GM18507 (cell line): ENCODE data around the gene UBE2O.
"Not testable (repeated sequence)": the region's sequence is repeated elsewhere in the genome, so short reads cannot be mapped to it uniquely, and the experiment has no call there.

Source experiments
- DNase-seq: peaks from one replicate; pipeline ENCODE4 v3.0.0; 2011; ENCODE audit warnings: low read depth; ENCODE audit not compliant: insufficient read length; ENCODE audit errors: extremely low spot score
- FAIRE-seq: peaks from 2 replicates; lab custom pipeline; 2011; peaks lifted over from hg19 to GRCh38; lab: Jason Lieb, UNC

Gene UBE2O

DNA sequence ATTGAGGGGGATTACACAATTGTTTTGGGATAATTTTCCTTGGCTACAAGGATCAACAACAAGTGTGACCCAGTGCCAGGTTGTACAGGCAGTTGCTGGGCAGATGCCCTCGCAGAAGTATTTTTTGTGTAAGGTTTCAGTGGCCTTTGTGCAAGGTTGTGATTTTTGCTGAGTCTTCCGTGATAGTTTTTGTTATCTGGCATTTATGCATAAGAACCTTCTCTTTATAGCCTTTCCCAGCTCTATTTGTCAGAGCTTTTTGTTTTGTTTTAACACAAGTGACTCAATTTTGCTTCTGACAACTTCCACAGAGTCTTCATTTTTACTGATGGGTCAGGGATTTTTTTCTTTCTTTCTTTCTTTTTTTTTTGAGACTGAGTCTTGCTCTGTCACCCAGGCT is 92.5 kb downstream of the UBE2O start:
- no peak for FAIRE-seq
- DNase-seq = no peak

- not testable (repeated sequence) for FAIRE-seq, DNase-seq
Observed at GRCh38 chr17:76359776-76360175, 93.2 kb downstream of the UBE2O start.

GRCh38 chr17:76359375-76359774 is 93.6 kb downstream of the UBE2O start:
- no peak for DNase-seq
- FAIRE-seq = no peak

DNA sequence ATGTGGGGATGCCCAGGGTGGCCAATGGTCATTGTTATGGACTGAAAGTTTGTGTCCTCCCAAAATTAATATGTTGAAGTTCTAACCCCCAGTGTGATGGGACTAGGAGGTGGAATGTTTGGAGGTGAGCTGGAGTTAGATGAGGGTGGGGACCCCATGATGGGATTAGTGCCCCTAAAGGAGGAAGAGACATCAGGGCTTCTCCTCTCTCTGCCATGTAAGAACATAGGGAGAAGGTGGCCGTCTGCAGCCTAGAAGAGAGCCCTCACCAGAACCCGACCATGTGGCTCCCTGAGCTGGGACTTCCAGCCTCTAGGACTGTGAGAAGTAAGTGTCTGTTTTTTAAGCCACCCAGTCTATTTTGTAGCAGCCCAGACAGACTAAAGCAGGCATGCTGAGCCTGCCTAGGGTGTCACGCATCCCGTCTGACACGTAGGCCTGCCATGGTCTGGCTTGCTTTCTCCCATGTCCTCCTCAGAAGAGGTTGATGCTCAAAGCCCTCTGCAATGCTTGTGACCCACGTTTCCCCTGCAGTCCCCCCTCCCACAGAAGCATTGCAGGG is 95.3 kb downstream of the UBE2O start:
- FAIRE-seq (no peak), DNase-seq (no peak)

DNA sequence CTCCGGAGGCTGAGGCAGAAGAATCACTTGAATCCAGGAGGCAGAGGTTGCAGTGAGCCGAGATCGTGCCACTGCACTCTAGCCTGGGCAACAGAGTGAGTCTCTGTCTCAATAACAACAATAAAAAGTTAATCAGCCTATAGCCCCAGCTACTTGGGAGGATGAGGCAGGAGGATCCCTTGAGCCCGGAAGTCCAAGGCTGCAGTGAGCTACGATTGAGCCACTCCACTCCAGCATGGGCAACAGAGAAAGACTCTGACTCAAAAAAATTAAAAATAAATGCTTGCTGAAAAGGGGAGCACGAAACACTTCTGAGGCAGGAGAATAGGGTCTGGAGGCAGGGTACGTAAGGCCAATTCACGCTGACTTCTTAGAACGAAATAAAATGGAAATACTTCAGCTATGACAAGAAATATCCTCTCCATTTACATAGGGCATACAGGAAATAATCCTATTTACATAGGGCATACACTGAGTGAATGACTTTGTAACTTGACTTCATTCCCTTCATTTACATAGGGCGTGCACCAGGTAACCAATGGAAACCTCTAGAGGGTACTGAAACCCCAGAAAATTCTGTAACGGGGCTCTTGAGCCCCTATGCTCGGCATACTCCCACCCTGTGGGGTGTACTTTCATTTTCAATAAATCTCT is 96.0 kb downstream of the UBE2O start:
- FAIRE-seq (no peak), DNase-seq (no peak)

DNA sequence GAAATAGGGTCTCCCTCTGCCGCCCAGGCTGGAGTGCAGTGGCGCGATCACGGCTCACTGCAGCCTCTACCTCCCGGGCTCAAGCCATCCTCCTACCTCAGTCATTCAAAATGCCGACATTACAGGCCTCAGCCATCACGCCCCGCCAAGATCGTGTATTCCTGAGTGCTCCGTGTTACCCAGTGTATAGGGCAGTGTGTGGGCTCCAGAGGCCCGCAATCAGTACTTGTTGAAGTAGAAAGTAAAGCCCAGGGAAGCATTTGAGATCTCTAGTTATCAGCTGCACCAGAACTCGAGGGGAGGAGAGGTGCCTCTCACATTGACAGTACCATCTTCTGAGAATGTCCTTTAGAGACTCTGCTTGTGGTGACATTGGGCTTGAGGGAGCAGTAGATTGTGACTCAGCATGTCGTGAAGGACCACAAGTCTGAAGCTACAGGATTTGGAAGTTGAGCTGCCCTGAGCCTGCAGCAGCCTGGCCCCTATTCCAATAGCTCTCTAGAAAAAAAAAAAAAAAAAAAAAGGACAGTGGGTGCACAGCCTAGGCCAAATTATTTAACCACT is 98.1 kb downstream of the UBE2O start:
- no peak for DNase-seq

DNA sequence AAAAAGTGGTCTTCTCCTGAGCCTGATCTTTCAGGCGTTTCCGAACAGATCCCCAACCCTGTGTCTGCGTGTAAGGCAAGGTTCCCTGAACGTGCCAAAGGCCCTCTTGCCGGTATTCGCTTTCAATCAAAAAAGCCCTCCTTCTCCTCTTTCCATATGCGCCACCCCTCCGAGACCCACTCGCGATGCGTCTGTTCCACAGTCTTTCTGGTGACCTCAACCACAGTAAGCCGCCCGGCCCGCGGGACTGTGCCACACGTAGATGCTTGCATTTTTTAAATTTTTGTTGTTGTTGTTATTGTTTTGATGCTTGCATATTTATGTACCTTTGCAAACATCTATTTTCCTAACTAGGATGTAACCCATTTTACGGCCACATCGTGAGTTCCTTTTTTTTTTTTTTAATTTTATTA is 98.6 kb downstream of the UBE2O start:
- DNase-seq = no peak
- FAIRE-seq = no peak

More for the DNA sequence above, 98.1 kb downstream of the UBE2O start:
- FAIRE-seq = no peak

DNA sequence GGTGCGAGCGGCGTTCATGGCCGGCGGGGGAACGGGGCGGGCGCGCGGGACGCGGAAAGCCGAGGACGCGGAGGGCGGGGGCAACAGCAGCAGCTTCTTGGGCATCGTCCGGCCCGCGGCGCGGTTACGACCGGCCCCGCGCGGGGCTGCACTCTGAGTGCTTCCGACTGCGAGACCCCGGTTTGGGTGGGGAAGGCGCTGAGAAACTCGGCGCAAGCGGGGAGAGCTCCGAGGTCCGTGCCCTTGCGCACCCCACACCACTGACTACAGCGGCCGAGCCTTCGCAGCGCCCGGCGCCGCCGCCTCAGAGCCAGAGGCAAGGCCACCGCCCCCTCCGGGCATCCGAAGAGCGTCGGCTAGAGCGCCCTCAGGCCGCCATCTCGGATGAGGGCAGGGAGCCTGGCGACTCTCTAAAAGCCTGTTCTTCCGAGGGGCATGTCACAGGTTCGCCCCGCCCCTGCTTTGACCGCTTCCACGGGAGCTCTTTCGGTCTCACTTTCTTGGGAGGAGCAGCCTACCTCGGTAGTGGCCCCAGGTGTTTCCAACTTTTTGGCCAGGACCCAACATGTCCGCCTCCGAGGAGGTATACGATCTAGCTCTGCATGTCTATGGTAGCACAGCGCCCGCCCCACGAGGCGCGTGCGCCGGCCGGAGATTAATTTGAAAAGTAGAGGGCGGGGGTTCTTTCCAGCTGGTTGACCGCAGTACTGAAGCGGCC is 99.2 kb downstream of the UBE2O start, which contains the start of gene PRPSAP1:
PRPSAP1 (minus strand) TSS at position 318 of the 718 bp plus-strand sequence; CDS start at position 105, 213 bp downstream.
- DNase-seq = peak; percentile 84
- FAIRE-seq = peak; percentile 92

DNA sequence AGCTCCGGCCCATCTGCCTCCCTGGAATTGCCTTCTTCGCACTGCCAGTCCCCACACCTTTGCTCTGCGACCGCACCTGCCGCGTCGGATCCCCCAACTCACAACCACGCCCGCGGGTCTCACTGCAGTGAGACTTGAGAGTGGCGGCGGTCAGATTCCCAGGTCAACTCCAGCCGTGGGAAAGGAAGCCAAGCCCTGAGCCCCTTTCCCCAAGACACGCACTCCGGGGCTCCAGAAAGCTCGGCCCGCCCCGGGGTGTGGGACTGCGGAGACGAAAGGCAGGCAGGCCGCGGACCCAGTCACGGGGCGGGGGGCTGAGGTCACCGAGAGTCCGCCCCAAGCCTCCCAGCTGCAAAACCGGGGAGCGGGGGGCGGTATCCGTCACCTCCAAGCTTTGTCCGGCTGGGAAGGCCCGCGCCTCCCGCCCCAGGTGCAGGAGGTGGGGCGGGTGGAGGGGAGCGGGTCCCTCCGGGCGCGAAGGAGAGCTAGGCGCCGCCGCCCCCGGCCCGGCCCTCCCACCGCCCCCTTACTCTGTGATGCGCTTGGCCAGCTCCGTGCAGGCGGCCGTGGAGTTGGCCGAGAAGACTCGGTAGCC is 99.9 kb downstream of the UBE2O start:
- DNase-seq (peak; percentile 20), FAIRE-seq (no peak)

- DNase-seq = no peak
- FAIRE-seq = no peak
Observed at GRCh38 chr17:76351526-76352071, 101.4 kb downstream of the UBE2O start.

DNA sequence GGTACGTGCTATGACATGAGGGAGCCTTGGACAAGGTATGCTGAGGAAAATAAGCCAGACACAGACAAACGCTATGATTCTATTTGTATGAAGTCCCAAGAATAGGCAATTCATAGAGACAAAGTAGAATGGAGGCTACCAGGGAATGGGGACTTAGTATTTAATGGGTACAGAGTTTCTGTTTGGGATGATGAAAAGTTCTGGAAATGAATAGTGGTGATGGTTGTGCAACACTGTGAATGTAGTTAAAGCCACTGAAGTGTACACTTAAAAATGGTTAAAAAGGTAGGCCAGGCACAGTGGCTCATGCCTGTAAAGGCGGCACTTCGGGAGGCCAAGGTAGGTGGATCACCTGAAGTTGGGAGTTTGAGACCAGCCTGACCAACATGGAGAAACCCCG is 102.5 kb downstream of the UBE2O start:
- DNase-seq = no peak
- FAIRE-seq = no peak

GRCh38 chr17:76346936-76347335 is 106.0 kb downstream of the UBE2O start:
- FAIRE-seq, DNase-seq: not testable (repeated sequence)

DNA sequence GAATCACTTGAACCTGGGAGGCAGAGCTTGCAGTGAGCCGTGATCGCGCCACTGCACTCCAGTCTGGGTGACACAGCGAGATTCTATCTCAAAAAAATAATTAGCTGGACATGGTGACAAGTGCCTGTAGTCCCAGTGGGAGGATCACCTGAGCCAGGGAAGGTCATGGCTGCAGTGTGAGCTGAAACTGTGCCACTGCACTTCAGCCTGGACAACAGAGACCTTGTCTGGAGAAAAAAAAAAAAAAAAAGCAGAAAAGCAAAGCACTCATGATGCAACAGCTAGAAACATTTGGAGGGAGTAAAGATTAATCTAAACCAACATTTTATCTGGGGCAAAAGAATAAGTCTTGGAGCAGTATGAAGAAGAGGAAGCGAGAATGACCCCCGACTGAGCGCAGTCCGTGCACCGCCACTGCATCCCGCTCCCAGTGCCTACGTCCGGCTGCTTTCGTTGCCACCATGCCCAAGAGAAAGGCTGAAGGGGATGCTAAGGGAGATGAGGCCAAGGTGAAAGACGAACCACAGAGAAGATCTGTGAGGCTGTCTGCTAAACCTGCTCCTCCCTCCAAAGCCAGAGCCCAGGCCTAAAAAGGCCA is 107.5 kb downstream of the UBE2O start:
- no peak for DNase-seq
- FAIRE-seq = no peak

DNA sequence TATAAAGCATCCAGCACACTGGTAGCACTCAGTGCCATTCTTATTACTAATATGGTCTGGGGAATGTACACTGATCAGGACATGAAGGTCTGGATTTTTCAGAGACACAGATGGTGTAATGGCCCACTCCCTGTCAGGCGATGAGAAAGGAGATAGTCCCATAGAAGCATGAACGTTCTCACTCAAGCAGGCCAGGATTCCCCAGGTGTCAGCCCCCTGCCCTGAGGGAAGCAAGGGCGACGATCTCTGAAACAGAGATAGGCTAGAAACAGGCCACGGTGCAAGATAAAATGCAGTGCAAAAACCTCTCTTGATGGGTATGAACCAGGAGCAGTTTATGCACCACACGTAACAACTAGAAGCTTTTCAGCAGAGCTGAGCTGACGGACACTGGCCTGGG is 109.8 kb downstream of the UBE2O start:
- DNase-seq = no peak
- FAIRE-seq = no peak

DNA sequence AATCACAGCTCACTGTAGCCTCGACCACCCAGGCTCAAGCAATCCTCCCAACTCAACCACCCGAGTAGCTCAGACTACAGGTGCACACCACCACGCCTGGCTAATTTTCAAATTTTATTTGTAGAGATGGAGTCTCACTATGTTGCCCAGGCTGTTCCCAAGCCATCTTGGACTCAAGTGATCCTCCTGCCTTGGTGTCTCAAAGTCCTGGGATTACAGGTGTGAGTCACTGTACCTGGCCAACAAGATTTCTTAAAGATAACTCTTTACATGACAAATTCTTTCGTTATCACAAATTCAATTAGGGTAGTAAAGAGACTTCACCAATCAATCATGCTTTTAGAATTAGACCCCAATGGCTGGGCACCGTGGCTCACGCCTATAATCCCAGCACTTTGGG is 111.7 kb downstream of the UBE2O start:
- no peak for DNase-seq
- FAIRE-seq = no peak
